Lower leg skin (tissue), 4 donors: ENCODE results near the gene NCBP3. TPM values are rescaled to one million over a fixed set of nuclear protein-coding genes. Genes with fewer than 3 reads are reported as not detected.

ENCODE experiments used
- DNase-seq, 2 donors: peaks; one replicate each; pipeline ENCODE4 v3.0.0-alpha.2; 2019; ENCODE audit warnings: low spot score in 2 of 2
- H3K4me3 ChIP-seq: fragments of 200-600 bp; sonication (generic); 2 replicates; pipeline ENCODE4 v1.5.1; 2017; ENCODE audit warnings: mild to moderate bottlenecking, low read depth; ENCODE audit not compliant: poor library complexity, severe bottlenecking
- POLR2A ChIP-seq, 2 donors: fragments of 450-650 bp; IDR thresholded peaks; one replicate each; pipeline ENCODE4 v1.6.1; 2016 to 2017; ENCODE audit warnings: antibody characterized with exemption in 2 of 2, mild to moderate bottlenecking in 1 of 2, moderate library complexity in 1 of 2
- WGBS, 2 donors: methylation state at CpG; one replicate each; pipeline ENCODE4 v1.1.5; 2018; 5-methylcytosine and 5-hydroxymethylcytosine counted together
- intact Hi-C: fragments of 100-400 bp; cut with DNase I; formaldehyde crosslinking; loops from one replicate; pipeline ENCODE4 v1.15.0; 2023; ENCODE audit warnings: low total_unique reads
- total RNA-seq, 4 donors: library from RNA; depleted of rRNA; stranded (reverse); fragments of >200 nt; gene quantifications; one replicate each; pipeline ENCODE4 v1.1.0, GENCODE V29; 2016
- TF ChIP-seq, protein P1 (sequence below), 3 donors: fragments of 450-650 bp; IDR thresholded peaks; one replicate each; pipeline ENCODE4 v1.5.1; 2016; ENCODE audit warnings: antibody characterized with exemption in 3 of 3, mild to moderate bottlenecking in 3 of 3, moderate library complexity in 2 of 3

NCBP3 gene, protein sequence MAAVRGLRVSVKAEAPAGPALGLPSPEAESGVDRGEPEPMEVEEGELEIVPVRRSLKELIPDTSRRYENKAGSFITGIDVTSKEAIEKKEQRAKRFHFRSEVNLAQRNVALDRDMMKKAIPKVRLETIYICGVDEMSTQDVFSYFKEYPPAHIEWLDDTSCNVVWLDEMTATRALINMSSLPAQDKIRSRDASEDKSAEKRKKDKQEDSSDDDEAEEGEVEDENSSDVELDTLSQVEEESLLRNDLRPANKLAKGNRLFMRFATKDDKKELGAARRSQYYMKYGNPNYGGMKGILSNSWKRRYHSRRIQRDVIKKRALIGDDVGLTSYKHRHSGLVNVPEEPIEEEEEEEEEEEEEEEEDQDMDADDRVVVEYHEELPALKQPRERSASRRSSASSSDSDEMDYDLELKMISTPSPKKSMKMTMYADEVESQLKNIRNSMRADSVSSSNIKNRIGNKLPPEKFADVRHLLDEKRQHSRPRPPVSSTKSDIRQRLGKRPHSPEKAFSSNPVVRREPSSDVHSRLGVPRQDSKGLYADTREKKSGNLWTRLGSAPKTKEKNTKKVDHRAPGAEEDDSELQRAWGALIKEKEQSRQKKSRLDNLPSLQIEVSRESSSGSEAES
- 10 to 100 TPM; 21.6 to 24.4 (median 23.3) TPM for total RNA-seq

DNA sequence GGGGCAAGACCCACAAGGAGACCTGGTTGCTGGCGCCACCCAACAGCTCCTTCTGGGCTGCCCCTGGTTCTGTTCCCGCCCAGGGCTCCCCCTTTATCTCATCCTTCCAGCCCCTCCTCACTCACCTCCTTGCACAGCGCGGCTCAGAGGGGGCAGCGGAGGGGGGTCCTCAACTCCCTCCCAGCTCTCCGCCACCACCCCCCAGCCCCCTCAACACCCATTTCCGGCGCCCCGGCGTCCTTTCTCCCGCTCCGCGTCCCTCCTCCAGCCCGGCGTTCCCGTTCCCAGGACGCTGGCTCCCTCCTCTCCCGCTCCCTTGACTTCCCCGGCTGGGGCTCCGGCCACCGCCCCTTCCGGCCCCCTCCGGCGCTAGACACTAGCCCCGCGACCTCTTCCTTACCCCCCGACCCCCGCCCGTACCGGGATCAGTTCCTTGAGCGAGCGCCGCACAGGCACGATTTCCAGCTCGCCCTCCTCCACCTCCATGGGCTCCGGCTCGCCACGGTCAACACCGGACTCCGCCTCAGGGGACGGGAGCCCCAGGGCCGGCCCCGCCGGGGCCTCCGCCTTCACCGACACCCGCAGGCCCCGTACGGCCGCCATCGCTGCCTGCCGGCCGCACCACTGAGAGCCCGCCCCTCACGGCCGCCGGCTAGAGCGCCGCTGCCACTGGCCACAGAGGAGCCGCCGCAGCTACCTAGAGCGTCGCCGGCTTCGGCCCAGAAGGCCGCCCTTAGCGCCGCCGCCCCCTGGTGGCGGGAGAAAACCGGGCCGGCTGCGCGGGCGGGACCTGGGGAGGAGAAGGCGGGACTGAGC lies at the start of gene NCBP3:
NCBP3 (minus strand) TSS at position 626 of the 816 bp plus-strand sequence; CDS start at position 603, 23 bp downstream.
- intact Hi-C loops, result no loop called here
- 0 to 1% methylated on average over 41 to 65 of the region's 76 CpGs for WGBS, 2 donors
- peak; percentile 81 to 97 for DNase-seq
- H3K4me3 ChIP-seq, result peak within 1 kb of the TSS; percentile 92
- TF ChIP-seq POLR2A (IDR thresholded peaks at IDR 0.05), result peak in 1 of 2 donors; percentile 5
- TF ChIP-seq, protein P1, sequence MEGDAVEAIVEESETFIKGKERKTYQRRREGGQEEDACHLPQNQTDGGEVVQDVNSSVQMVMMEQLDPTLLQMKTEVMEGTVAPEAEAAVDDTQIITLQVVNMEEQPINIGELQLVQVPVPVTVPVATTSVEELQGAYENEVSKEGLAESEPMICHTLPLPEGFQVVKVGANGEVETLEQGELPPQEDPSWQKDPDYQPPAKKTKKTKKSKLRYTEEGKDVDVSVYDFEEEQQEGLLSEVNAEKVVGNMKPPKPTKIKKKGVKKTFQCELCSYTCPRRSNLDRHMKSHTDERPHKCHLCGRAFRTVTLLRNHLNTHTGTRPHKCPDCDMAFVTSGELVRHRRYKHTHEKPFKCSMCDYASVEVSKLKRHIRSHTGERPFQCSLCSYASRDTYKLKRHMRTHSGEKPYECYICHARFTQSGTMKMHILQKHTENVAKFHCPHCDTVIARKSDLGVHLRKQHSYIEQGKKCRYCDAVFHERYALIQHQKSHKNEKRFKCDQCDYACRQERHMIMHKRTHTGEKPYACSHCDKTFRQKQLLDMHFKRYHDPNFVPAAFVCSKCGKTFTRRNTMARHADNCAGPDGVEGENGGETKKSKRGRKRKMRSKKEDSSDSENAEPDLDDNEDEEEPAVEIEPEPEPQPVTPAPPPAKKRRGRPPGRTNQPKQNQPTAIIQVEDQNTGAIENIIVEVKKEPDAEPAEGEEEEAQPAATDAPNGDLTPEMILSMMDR (IDR thresholded peaks at IDR 0.05), result peak in 2 of 3 donors; percentile 52 to 87

DNA sequence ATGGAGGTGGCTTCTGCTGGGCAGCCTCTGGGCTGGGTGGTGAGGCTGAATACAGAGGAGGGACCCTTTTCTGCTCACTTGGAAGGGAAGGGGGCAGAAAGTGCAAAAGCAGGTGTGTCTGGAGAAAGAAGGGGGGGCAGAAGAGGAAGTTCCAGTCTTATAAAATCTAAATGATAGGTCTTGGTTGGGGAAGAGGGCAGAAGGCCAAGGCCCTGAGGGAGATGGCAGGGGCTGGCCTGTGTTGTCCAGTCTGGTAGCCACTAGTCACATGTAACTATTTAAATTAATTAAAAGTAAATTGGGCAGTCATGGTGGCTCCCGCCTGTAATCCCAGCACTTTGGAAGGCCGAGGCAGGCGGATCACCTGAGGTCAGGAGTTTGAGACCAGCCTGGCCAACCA lies 49.3 kb upstream of the NCBP3 start:
- intact Hi-C loops, result no loop called here
- 89 to 97% methylated on average over 3 of the region's 3 CpGs for WGBS, 2 donors
- no peak for DNase-seq
- H3K4me3 ChIP-seq, result no peak overlapping the region
- TF ChIP-seq, protein P1 (IDR thresholded peaks at IDR 0.05), result no peak
- no peak for TF ChIP-seq POLR2A (IDR thresholded peaks at IDR 0.05)

DNA sequence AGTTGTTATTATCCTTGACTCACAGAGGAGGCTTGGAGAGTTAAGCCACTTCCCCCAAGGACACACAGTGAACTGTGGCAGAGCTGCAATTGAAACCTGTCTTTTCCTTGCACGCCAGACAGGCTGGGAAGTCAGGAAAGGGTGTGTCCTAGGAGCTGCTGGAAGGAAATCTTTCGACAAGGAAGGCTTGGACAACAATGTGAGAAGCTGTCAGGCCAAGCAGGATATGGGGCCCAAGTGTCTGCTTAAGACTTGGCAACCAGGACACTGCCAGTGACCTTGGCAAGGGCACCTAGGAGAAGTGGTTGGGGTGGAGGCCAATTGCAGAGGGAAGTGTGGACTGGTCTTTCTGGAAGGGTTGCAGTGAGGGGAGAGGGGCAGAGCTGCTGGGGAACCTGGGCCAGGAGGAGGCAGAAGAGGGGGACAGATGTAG lies 48.9 kb upstream of the NCBP3 start:
- TF ChIP-seq, protein P1 (IDR thresholded peaks at IDR 0.05), result no peak
- no peak for TF ChIP-seq POLR2A (IDR thresholded peaks at IDR 0.05)
- 22 to 27% methylated on average over 2 of the region's 2 CpGs for WGBS, 2 donors
- no peak for DNase-seq
- intact Hi-C loops, result no loop called here
- H3K4me3 ChIP-seq, result no peak overlapping the region

DNA sequence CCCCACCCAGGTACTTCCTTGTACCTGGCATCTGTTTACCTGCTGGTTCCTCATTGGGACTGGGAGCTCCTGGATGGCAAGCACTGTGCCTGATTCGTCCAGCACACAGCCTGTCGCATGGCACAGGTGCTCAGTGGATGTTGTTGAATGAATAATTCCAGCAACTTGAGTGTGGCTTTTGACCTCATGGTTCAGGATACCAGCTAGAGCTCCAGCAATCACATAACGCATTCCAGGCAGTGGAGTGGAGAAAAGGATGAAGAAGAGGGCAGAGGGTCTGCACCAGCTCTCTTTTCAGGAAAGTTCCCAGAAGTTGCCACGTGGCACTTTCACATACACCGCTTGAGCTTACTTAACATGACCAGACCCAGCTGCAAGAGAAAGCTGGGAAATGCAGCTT lies 48.1 kb upstream of the NCBP3 start:
- intact Hi-C loops, result no loop called here
- no peak for DNase-seq
- TF ChIP-seq, protein P1 (IDR thresholded peaks at IDR 0.05), result no peak
- no peak for TF ChIP-seq POLR2A (IDR thresholded peaks at IDR 0.05)
- no peak overlapping the region for H3K4me3 ChIP-seq
- WGBS, 2 donors, result 83 to 89% methylated on average over 5 of the region's 5 CpGs

DNA sequence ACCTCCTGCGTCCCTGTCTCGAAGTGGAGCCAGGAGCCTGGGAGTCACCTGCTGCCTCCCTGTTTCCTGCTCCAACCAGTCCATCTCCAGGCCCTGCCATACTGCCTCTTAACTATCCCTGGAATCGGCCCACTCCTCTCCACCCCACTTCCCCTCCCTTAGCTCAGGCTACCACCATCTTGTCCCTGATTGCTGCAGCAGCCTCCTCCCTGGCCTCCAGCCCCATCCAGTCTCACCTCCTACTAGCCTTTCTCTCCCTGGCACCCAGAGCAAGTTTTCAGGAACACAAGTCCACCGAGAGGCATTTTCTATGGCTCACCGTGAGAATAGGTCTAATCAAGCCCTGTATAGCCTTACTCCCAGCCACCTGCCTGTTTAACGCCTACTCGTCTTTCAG lies 47.7 kb upstream of the NCBP3 start:
- no peak for TF ChIP-seq POLR2A (IDR thresholded peaks at IDR 0.05)
- TF ChIP-seq, protein P1 (IDR thresholded peaks at IDR 0.05), result no peak
- no peak overlapping the region for H3K4me3 ChIP-seq
- 63 to 67% methylated on average over 7 of the region's 7 CpGs for WGBS, 2 donors
- intact Hi-C loops, result no loop called here
- no peak for DNase-seq
